ENCODE measurements around the gene OR5M3.
A peak's percentile ranks its signal among the peaks of the same experiment; 100 is the strongest.

Gene OR5M3

DNA sequence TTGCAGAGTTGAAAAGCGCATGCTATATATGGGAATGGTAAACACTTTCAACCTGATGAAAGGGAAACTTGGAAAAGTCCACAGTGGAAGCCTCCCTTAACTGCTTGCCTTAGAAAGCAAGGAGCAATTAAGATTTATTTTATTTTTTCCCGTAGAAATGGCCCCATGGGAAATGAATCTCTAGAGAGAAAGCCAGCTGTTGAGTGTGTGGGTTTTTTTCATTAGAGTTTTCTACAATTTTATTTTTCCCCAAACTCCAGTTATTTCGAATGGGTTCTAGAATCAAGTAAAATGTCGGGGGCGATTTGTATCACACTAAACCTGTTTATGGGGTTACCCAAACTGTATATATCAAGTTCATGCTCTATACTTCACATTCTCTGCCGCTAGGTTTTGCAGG is at the start of gene OR5M3:
OR5M3 (minus strand) TSS at position 101 of the 400 bp plus-strand sequence. CDS start 2,855 bp downstream, outside the sequence.
- no peak for DNase-seq

GRCh38 chr11:56522008-56522407 is 48.9 kb upstream of the OR5M3 start:
- peak; percentile 1 for DNase-seq

DNA sequence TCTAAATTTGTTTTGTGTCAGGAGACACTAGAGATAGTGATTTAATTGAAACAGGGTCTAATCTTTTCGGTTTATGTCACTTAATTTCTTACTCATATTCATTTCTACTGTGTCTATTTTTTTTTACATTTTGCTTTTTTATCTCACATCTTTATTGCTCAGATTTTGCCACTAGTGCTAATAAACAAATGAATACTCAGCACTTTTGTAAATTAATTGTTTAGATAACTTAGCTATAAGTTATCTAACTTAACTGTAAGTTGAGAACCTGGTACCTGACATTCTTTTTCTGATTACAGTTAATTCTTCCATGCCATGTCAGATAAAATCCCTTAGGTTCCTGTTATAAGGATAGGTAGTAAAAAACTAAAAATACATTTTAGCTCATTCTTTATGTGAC is 40.1 kb upstream of the OR5M3 start:
- DNase-seq = no peak

- no peak for DNase-seq
Observed at GRCh38 chr11:56509439-56509838, 36.3 kb upstream of the OR5M3 start.

GRCh38 chr11:56497010-56497409 is 23.9 kb upstream of the OR5M3 start:
- no peak for DNase-seq

DNA sequence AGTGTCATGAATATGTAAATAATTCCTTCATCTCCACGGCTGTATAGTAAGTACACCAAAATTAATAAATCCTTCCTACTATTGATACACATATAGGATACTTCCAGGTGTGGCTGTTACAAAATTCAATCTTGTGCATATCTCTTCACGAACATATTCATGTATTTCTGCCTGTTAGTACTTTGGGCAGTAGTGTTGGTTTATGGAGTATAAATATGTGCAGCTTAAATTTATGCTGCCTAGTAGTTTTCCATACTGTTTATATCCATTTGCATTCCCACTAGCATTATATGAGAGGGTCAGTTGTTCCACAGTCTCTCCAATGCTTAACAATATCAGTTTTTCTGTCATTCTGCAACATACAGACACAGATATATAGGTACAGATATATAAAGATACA is 22.0 kb upstream of the OR5M3 start:
- DNase-seq = no peak

DNA sequence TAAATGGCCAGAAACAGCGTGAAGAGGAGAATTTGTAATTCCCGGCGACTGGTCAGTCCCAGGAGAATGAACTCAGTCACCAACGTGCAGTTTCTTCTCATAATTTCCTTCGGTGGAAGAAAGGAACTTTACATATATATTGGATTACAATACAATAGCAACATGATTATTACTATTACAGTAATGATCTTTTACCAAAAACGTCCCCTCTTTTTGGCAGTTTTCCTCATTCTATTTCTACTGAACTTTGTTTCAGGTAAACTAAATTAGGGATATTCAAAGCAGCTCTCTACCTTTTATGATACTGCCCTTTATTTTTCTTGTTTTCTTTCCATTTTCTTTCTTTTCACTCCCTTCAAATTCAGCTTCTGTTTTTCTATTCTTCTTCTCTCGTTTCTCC is 18.1 kb upstream of the OR5M3 start, which contains the start of gene OR5M8:
OR5M8 (minus strand) TSS at position 101 of the 400 bp plus-strand sequence; CDS start at position 101, 0 bp downstream.
- no peak for DNase-seq

DNA sequence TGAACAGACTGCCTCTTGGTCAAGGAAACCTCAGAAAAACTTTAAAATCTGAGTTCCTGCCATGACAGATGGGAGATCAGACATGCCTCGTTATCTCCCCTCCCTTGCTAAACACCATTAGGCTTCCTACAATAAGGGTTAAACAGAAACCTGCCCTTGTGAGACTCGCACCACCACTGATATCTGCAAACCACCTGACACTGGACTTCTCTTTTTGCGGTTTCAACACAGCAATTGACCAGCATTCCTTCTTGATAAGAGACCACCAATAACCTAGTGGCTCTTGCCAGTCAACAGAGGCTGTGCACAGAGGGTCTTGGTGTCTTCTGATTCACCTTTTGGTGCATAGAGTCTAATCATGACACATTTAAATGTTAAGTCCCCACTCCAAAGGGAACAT is 13.6 kb upstream of the OR5M3 start:
- no peak for DNase-seq

DNA sequence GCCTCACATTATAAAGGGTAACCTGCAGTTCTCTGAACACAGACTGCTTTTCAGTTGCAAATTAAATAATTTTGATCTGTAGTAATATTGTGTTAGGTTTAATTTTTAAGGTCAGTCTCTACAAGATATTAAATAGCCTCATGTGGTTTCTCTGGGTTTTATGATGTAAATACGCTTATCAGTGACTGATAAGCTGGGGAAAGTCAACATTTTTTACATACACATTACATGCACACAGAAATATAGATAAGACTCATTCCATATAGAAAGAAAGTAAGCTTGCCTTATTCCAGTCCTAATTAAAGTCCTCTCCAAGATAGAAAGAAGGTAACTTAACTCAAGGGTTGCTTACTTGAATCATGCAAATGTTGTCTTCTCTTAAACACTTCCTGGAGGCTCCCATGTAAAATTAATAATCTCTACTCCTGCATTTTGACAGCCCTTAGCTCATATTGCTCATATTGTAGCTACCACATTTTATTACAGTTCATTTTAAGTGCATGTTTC is 1.6 kb upstream of the OR5M3 start:
- DNase-seq = no peak

DNA sequence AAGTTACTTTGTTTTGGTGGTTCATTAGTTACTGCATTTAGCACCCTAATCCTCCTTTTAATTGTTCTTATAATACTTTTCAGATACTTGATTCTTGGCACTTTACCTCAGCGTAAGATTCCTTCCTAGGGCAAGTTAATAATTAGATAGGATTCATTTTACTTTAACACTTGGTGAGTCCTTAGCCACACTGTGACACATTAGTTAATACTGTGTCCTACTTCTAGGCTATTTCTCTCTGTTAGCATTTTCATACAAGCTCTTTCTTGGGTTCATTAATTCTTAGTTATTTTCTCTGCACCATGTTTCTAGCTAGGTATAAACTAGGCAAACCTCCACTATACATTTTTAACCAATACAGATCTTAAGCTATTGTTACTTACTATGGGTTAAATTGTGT is 16.1 kb downstream of the OR5M3 start:
- DNase-seq = no peak

DNA sequence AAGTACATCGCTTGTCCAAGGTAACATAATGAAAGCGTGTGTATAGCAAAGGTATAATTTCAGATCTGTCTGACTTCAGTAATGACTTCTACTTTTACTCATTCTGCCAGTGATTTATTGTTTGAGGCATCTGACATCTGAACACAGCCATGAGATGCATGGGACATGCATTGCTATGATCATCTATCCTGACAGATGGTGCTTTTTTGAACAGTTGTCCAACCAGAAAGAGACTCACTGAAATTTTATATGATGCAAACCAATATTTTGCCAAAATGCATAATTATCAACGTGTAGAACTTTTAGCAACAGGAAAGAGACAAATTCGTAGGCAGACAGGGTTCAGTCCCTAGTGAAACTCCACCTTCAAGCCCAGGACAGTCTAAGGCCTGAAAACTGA is 19.6 kb downstream of the OR5M3 start:
- DNase-seq = no peak

Data from NCI-H2171 (cell line).